AG04450 (cell line): ENCODE measurements around the gene FTSJ3. TPM values are rescaled to one million over a fixed set of nuclear protein-coding genes. Genes with fewer than 3 reads are reported as not detected.

Source experiments
- CTCF ChIA-PET: fragments of 300-600, 350-600 bp; formaldehyde crosslinking; extraction: SDS; loops from one replicate; lab custom pipeline; 2022; ENCODE audit warnings: antibody characterized with exemption, inconsistent platforms; lab: Charles Lee
- POLR2A ChIA-PET: fragments of 350-600 bp; formaldehyde crosslinking; extraction: SDS; loops from one replicate; lab custom pipeline; 2021; ENCODE audit warnings: antibody characterized with exemption, inconsistent platforms; lab: Yijun Ruan, JAX
- DNase-seq: peaks from one replicate; pipeline ENCODE4 v3.0.0-alpha.2; 2011; ENCODE audit warnings: low read depth, low spot score
- H3K27ac ChIP-seq: one replicate; pipeline ENCODE4 v1.5.1; 2012; ENCODE audit warnings: low read depth, low read length, control low read depth
- H3K27me3 ChIP-seq: one replicate; pipeline ENCODE4 v1.6.0; 2012; ENCODE audit warnings: low read length; ENCODE audit not compliant: control insufficient read depth, insufficient read depth
- H3K4me3 ChIP-seq: 2 replicates; pipeline ENCODE4 v1.5.1; 2011; ENCODE audit warnings: mild to moderate bottlenecking, low read depth, low read length, control low read depth
- H3K9me3 ChIP-seq: 2 replicates; pipeline ENCODE4 v1.5.1; 2012; ENCODE audit warnings: low read length; ENCODE audit not compliant: control insufficient read depth, insufficient read depth
- CTCF ChIP-seq: IDR thresholded peaks from 2 replicates; pipeline ENCODE4 v1.5.1; 2011; ENCODE audit warnings: low read depth, low read length, control low read depth, inconsistent platforms
- polyA plus RNA-seq: library from polyadenylated mRNA; depleted of rRNA; stranded (reverse); fragments of >200 nt; gene quantifications from 2 replicates; pipeline ENCODE4 v1.2.3, GENCODE V29; 2011

Gene FTSJ3
- polyA plus RNA-seq, 1 experiment: 58.4 TPM

- Histone ChIP-seq H3K27me3 (no peaks in the 10 kb centered on the region), H3K9me3 (no peaks in the 10 kb centered on the region; the same call in 1 of the 2 replicates), H3K4me3 (peak within 1 kb of the TSS; percentile 88), H3K27ac (peak within 1 kb of the TSS; percentile 77)
- TF ChIP-seq CTCF: no peak
- ChIA-PET CTCF (interaction anchor here (0.7 kb wide), 1 partner anchor 8 kb away, joined by 3 read pairs; no protein-coding TSS in a partner anchor), POLR2A (interaction anchor here (0.6 to 1.7 kb wide), 8 partner anchors 16 to 663 kb away, joined by 3 to 12 read pairs (median 4); partner anchors contain the start of genes CCDC47 and DDX42)
- peak; percentile 99 for DNase-seq
Observed at GRCh38 chr17:63842540-63843386, 15.3 kb upstream of the FTSJ3 start, which contains the start of gene SMARCD2. Gene SMARCD2, minus strand, starts transcription at chr17:63842685. Its CDS starts 11 bp downstream, at chr17:63842674.

GRCh38 chr17:63842173-63842539, 14.7 kb upstream of the FTSJ3 start:
- Histone ChIP-seq H3K4me3 (peak overlapping the region; percentile 88), H3K9me3 (no peaks in the 10 kb centered on the region; the same call in 1 of the 2 replicates), H3K27me3 (no peaks in the 10 kb centered on the region), H3K27ac (peak overlapping the region; percentile 68)
- no peak for DNase-seq
- POLR2A ChIA-PET: interaction anchor here (1.0 to 2.4 kb wide), 4 partner anchors 9 to 399 kb away, joined by 3 to 12 read pairs (median 6); partner anchors contain the start of genes CCDC47, DDX42 and FTSJ3
- CTCF ChIA-PET: no interaction called here
- TF ChIP-seq CTCF: no peak

GRCh38 chr17:63841350-63842172, 14.1 kb upstream of the FTSJ3 start:
- Histone ChIP-seq H3K27me3 (no peaks in the 10 kb centered on the region), H3K9me3 (no peaks in the 10 kb centered on the region; the same call in 1 of the 2 replicates), H3K4me3 (peak overlapping the region; percentile 88), H3K27ac (peak overlapping the region; percentile 68)
- no peak for TF ChIP-seq CTCF
- CTCF ChIA-PET: no interaction called here
- POLR2A ChIA-PET: interaction anchor here (0.8 to 2.4 kb wide), 6 partner anchors 8 to 399 kb away, joined by 3 to 12 read pairs (median 4); partner anchors contain the start of genes CCDC47, DDX42, FTSJ3 and PSMC5
- DNase-seq: no peak

GRCh38 chr17:63840591-63841349, 13.3 kb upstream of the FTSJ3 start:
- DNase-seq: no peak
- ChIA-PET CTCF (interaction anchor here (0.5 to 0.6 kb wide), 2 partner anchors 15 to 26 kb away, joined by 3 read pairs; no protein-coding TSS in a partner anchor), POLR2A (interaction anchor here (0.8 to 2.4 kb wide), 5 partner anchors 8 to 67 kb away, joined by 4 to 12 read pairs (median 5); partner anchors contain the start of genes CCDC47, DDX42, FTSJ3 and PSMC5)
- Histone ChIP-seq H3K27me3 (no peaks in the 10 kb centered on the region), H3K9me3 (no peaks in the 10 kb centered on the region; the same call in 1 of the 2 replicates), H3K4me3 (peak overlapping the region; percentile 88), H3K27ac (peak overlapping the region; percentile 68)
- TF ChIP-seq CTCF: no peak
